NCI-H128 (cell line): ENCODE results near the gene YPEL1.
"Not testable (repeated sequence)": the region's sequence is repeated elsewhere in the genome, so short reads cannot be mapped to it uniquely, and the experiment has no call there.

ENCODE experiments used
- DNase-seq: peaks from one replicate; lab custom pipeline; 2025; ENCODE audit not compliant: unreplicated experiment; lab: John Stamatoyannopoulos, UW

Gene YPEL1

GRCh38 chr22:21685164-21685513 is 50.5 kb downstream of the YPEL1 start:
- DNase-seq: no peak

- DNase-seq: no peak
Observed at GRCh38 chr22:21684492-21685163, 51.0 kb downstream of the YPEL1 start.

GRCh38 chr22:21683401-21683811 is 52.2 kb downstream of the YPEL1 start:
- DNase-seq: no peak

GRCh38 chr22:21682385-21683175 is 53.0 kb downstream of the YPEL1 start:
- DNase-seq: no peak

- no peak for DNase-seq
Observed at GRCh38 chr22:21681566-21682370, 53.8 kb downstream of the YPEL1 start.

- DNase-seq: no peak
Observed at GRCh38 chr22:21680830-21681565, 54.6 kb downstream of the YPEL1 start.

GRCh38 chr22:21679383-21679782 is 56.2 kb downstream of the YPEL1 start:
- no peak for DNase-seq

- DNase-seq: not testable (repeated sequence)
Observed at GRCh38 chr22:21678842-21679241, 56.8 kb downstream of the YPEL1 start.

- DNase-seq: no peak
Observed at GRCh38 chr22:21677606-21678443, 57.8 kb downstream of the YPEL1 start.

GRCh38 chr22:21674638-21675245 is 60.9 kb downstream of the YPEL1 start:
- no peak for DNase-seq

- DNase-seq: no peak
Observed at GRCh38 chr22:21673534-21674321, 61.9 kb downstream of the YPEL1 start.

- DNase-seq: no peak
Observed at GRCh38 chr22:21672107-21672629, 63.4 kb downstream of the YPEL1 start.

GRCh38 chr22:21669026-21669425 is 66.6 kb downstream of the YPEL1 start:
- no peak for DNase-seq

- no peak for DNase-seq
Observed at GRCh38 chr22:21666786-21667185, 68.8 kb downstream of the YPEL1 start.

GRCh38 chr22:21665047-21665851 is 70.3 kb downstream of the YPEL1 start:
- no peak for DNase-seq

- no peak for DNase-seq
Observed at GRCh38 chr22:21663738-21664137, 71.9 kb downstream of the YPEL1 start.

- DNase-seq: no peak
Observed at GRCh38 chr22:21661991-21662390, 73.6 kb downstream of the YPEL1 start.

- DNase-seq: no peak
Observed at GRCh38 chr22:21660904-21661303, 74.7 kb downstream of the YPEL1 start.
